Prostate gland (tissue), 2 donors: ENCODE data around the gene ANKRD11.

ENCODE experiments used
- POLR2A ChIP-seq: fragments of 450-650 bp; IDR thresholded peaks from one replicate; pipeline ENCODE4 v1.6.1; 2016; ENCODE audit warnings: antibody characterized with exemption, mild to moderate bottlenecking
- POLR2AphosphoS5 ChIP-seq: sonication (generic); formaldehyde crosslinking; IDR thresholded peaks from one replicate; pipeline ENCODE4 v1.6.1; 2017; ENCODE audit warnings: antibody characterized with exemption
- TF ChIP-seq, protein P1 (sequence below), 4 experiments: fragments of 200-600 bp in 2 of 4; fragments of 450-650 bp in 2 of 4; sonication (generic) in 2 of 4; IDR thresholded peaks; 1 replicate in 3 of 4; 2 replicates in 1 of 4; pipeline ENCODE4 v1.5.1; 2016 to 2019; ENCODE audit warnings: antibody characterized with exemption in 4 of 4, mild to moderate bottlenecking in 2 of 4, moderate library complexity in 2 of 4

- TF ChIP-seq, protein P1, sequence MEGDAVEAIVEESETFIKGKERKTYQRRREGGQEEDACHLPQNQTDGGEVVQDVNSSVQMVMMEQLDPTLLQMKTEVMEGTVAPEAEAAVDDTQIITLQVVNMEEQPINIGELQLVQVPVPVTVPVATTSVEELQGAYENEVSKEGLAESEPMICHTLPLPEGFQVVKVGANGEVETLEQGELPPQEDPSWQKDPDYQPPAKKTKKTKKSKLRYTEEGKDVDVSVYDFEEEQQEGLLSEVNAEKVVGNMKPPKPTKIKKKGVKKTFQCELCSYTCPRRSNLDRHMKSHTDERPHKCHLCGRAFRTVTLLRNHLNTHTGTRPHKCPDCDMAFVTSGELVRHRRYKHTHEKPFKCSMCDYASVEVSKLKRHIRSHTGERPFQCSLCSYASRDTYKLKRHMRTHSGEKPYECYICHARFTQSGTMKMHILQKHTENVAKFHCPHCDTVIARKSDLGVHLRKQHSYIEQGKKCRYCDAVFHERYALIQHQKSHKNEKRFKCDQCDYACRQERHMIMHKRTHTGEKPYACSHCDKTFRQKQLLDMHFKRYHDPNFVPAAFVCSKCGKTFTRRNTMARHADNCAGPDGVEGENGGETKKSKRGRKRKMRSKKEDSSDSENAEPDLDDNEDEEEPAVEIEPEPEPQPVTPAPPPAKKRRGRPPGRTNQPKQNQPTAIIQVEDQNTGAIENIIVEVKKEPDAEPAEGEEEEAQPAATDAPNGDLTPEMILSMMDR (IDR thresholded peaks at IDR 0.05) = no peak
- TF ChIP-seq POLR2A (no peak), POLR2AphosphoS5 (no peak)
Measured at GRCh38 chr16:89274561-89275283, 215.6 kb downstream of the ANKRD11 start.
